OCI-LY1 (cell line): ENCODE data around the gene CTDSP1.

Experiments
- H2AFZ ChIP-seq: fragments of 200-600 bp; sonication (generic), shearing (Covaris generic); 2 replicates; pipeline ENCODE4 v1.6.0; 2014; ENCODE audit warnings: antibody characterized with exemption, mild to moderate bottlenecking, low read length
- H3F3A ChIP-seq: fragments of 200-600 bp; sonication (generic), shearing (Covaris generic); 2 replicates; pipeline ENCODE4 v1.6.0; 2014; ENCODE audit warnings: mild to moderate bottlenecking, antibody characterized with exemption, low read length, moderate library complexity; ENCODE audit not compliant: insufficient read depth
- H3K27ac ChIP-seq: fragments of 200-600 bp; sonication (generic); 2 replicates; pipeline ENCODE4 v1.5.1; 2014; ENCODE audit warnings: low read length, mixed run types, mild to moderate bottlenecking, low read depth; ENCODE audit not compliant: poor library complexity, severe bottlenecking
- H3K27me3 ChIP-seq: fragments of 200-600 bp; sonication (generic); 2 replicates; pipeline ENCODE4 v1.6.0; 2014; ENCODE audit warnings: antibody characterized with exemption, mild to moderate bottlenecking, low read length, moderate library complexity; ENCODE audit not compliant: insufficient read depth
- H3K36me3 ChIP-seq: fragments of 200-600 bp; sonication (generic); 2 replicates; pipeline ENCODE4 v1.6.1; 2014; ENCODE audit warnings: mild to moderate bottlenecking, antibody characterized with exemption, low read length, moderate library complexity, mixed read lengths; ENCODE audit not compliant: insufficient read depth
- H3K4me1 ChIP-seq: fragments of 200-600 bp; sonication (generic); 2 replicates; pipeline ENCODE4 v1.5.1; 2014; ENCODE audit warnings: mild to moderate bottlenecking, low read length, moderate library complexity; ENCODE audit not compliant: insufficient read depth, severe bottlenecking
- H3K4me2 ChIP-seq: fragments of 200-600 bp; sonication (generic), shearing (Covaris generic); 2 replicates; pipeline ENCODE4 v1.6.1; 2014; ENCODE audit warnings: low read length
- H3K4me3 ChIP-seq: fragments of 200-600 bp; sonication (generic); 2 replicates; pipeline ENCODE4 v1.5.1; 2014; ENCODE audit warnings: low read length, low read depth, mild to moderate bottlenecking, mixed read lengths; ENCODE audit not compliant: poor library complexity, severe bottlenecking
- H3K79me2 ChIP-seq: fragments of 200-600 bp; shearing (Covaris generic); 2 replicates; pipeline ENCODE4 v1.6.1; 2016; ENCODE audit warnings: mixed run types, low read length, mixed read lengths; ENCODE audit not compliant: insufficient read depth
- H3K9ac ChIP-seq: fragments of 200-600 bp; sonication (generic), shearing (Covaris generic); 2 replicates; pipeline ENCODE4 v1.6.1; 2014; ENCODE audit warnings: mild to moderate bottlenecking, low read length, mixed read lengths
- H3K9me2 ChIP-seq: fragments of 200-600 bp; sonication (generic), shearing (Covaris generic); 2 replicates; pipeline ENCODE4 v1.6.1; 2014; ENCODE audit warnings: low read depth, mild to moderate bottlenecking, low read length, mixed read lengths
- H3K9me3 ChIP-seq: fragments of 200-600 bp; shearing (Covaris generic); 2 replicates; pipeline ENCODE4 v1.6.1; 2014; ENCODE audit warnings: low read length, mixed read lengths
- H4K20me1 ChIP-seq: fragments of 200-600 bp; sonication (generic), shearing (Covaris generic); 2 replicates; pipeline ENCODE4 v1.6.0; 2016; ENCODE audit warnings: mild to moderate bottlenecking, low read length; ENCODE audit not compliant: insufficient read depth
- EZH2 ChIP-seq: fragments of 200-600 bp; sonication (generic), shearing (Covaris generic); IDR thresholded peaks from 2 replicates; pipeline ENCODE4 v1.8.0; 2017; ENCODE audit warnings: borderline replicate concordance, mixed run types, mild to moderate bottlenecking, antibody characterized with exemption, low read length, moderate library complexity, mixed read lengths
- TF ChIP-seq, protein P1 (sequence below): fragments of 200-600 bp; sonication (generic), shearing (Covaris generic); IDR thresholded peaks from 2 replicates; pipeline ENCODE4 v1.5.1; 2017; ENCODE audit warnings: mild to moderate bottlenecking, antibody characterized with exemption, low read length, moderate library complexity, mixed read lengths

Gene CTDSP1

GRCh38 chr2:218384975-218385374, 14.7 kb upstream of the CTDSP1 start:
- Histone ChIP-seq H3K4me3 (no peak overlapping the region), H3K4me2 (no peak overlapping the region), H4K20me1 (no peaks in the 10 kb centered on the region), H3K27me3 (peaks cover 13% of the 10 kb centered on the region), H3K4me1 (no peaks in the 10 kb centered on the region), H2AFZ (no peak overlapping the region), H3K27ac (no peak overlapping the region), H3K9me3 (no peaks in the 10 kb centered on the region), H3K79me2 (no peaks in the 10 kb centered on the region), H3K9ac (no peak overlapping the region), H3F3A (no peaks in the 10 kb centered on the region), H3K9me2 (no peaks in the 10 kb centered on the region), H3K36me3 (no peaks in the 10 kb centered on the region)
- TF ChIP-seq, protein P1, sequence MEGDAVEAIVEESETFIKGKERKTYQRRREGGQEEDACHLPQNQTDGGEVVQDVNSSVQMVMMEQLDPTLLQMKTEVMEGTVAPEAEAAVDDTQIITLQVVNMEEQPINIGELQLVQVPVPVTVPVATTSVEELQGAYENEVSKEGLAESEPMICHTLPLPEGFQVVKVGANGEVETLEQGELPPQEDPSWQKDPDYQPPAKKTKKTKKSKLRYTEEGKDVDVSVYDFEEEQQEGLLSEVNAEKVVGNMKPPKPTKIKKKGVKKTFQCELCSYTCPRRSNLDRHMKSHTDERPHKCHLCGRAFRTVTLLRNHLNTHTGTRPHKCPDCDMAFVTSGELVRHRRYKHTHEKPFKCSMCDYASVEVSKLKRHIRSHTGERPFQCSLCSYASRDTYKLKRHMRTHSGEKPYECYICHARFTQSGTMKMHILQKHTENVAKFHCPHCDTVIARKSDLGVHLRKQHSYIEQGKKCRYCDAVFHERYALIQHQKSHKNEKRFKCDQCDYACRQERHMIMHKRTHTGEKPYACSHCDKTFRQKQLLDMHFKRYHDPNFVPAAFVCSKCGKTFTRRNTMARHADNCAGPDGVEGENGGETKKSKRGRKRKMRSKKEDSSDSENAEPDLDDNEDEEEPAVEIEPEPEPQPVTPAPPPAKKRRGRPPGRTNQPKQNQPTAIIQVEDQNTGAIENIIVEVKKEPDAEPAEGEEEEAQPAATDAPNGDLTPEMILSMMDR: no peak
- TF ChIP-seq EZH2: no peak

GRCh38 chr2:218386505-218387368, 12.9 kb upstream of the CTDSP1 start:
- no peak overlapping the region for H3K27ac ChIP-seq
- no peaks in the 10 kb centered on the region for H3K9me2 ChIP-seq
- no peaks in the 10 kb centered on the region for H3K79me2 ChIP-seq
- TF ChIP-seq EZH2: no peak
- TF ChIP-seq, protein P1: no peak
- no peaks in the 10 kb centered on the region for H4K20me1 ChIP-seq
- H3K27me3 ChIP-seq: peaks cover 10% of the 10 kb centered on the region
- no peak overlapping the region for H3K4me3 ChIP-seq
- no peaks in the 10 kb centered on the region for H3F3A ChIP-seq
- H3K9ac ChIP-seq: no peak overlapping the region
- no peaks in the 10 kb centered on the region for H3K9me3 ChIP-seq
- no peak overlapping the region for H2AFZ ChIP-seq
- no peaks in the 10 kb centered on the region for H3K4me1 ChIP-seq
- H3K4me2 ChIP-seq: no peak overlapping the region
- H3K36me3 ChIP-seq: no peaks in the 10 kb centered on the region

DNA sequence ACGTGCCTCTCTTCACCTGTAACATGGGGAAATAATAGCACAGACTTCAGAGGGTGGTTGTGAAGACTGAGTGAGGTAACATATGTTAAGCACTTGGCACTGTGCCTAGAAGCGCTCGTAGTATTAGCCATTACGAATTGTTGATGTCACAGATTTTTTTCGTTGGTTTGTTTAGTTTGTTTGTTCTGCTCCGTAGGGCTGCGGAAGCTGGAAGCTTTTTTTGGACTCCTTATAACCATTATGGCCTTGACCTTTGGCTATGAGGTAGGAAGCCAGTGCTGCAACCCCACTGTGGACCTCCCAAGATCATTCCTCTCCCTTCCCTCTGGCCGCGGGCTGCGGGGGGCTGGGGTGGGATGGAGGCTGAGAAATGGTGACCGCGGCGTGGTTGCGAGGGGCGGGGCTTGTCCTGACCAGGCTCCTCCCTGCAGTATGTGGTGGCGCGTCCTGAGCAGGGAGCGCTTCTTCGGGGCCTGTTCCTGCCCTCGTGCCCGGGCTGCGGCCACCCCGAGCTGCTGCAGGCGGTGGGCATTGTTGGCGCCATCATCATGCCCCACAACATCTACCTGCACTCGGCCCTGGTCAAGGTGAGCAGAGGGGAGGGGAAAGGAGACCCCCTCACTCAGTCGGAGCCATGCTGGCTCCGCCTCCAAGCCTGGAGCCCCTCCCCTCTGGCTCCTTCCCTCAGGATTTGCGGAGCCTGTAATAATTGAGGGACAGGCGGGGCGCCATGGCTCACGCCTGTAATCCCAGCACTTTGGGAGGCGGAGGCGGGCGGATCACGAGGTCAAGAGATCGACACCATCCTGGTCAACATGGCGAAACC, 12.1 kb upstream of the CTDSP1 start:
- Histone ChIP-seq H3K9me2 (no peaks in the 10 kb centered on the region), H3K4me3 (no peak overlapping the region), H3K27me3 (peaks cover 5% of the 10 kb centered on the region), H3K36me3 (no peaks in the 10 kb centered on the region), H4K20me1 (no peaks in the 10 kb centered on the region), H3K79me2 (no peaks in the 10 kb centered on the region), H3K27ac (no peak overlapping the region), H3K9ac (no peak overlapping the region), H3K9me3 (no peaks in the 10 kb centered on the region), H3F3A (no peaks in the 10 kb centered on the region), H2AFZ (no peak overlapping the region), H3K4me2 (no peak overlapping the region), H3K4me1 (no peaks in the 10 kb centered on the region)
- no peak for TF ChIP-seq EZH2
- TF ChIP-seq, protein P1: no peak
